HG03565 (cell line): ENCODE results near the gene C15orf40.
A peak's percentile ranks its signal among the peaks of the same experiment; 100 is the strongest.
"Not testable (repeated sequence)": the region's sequence is repeated elsewhere in the genome, so short reads cannot be mapped to it uniquely, and the experiment has no call there.

Experiments used
- ATAC-seq: cut with Tn5 transposase; IDR thresholded peaks from one replicate; pipeline ENCODE4 v1.9.1; 2021; ENCODE audit warnings: mild to moderate bottlenecking, moderate library complexity; ENCODE audit not compliant: unreplicated experiment

The C15orf40 gene

DNA sequence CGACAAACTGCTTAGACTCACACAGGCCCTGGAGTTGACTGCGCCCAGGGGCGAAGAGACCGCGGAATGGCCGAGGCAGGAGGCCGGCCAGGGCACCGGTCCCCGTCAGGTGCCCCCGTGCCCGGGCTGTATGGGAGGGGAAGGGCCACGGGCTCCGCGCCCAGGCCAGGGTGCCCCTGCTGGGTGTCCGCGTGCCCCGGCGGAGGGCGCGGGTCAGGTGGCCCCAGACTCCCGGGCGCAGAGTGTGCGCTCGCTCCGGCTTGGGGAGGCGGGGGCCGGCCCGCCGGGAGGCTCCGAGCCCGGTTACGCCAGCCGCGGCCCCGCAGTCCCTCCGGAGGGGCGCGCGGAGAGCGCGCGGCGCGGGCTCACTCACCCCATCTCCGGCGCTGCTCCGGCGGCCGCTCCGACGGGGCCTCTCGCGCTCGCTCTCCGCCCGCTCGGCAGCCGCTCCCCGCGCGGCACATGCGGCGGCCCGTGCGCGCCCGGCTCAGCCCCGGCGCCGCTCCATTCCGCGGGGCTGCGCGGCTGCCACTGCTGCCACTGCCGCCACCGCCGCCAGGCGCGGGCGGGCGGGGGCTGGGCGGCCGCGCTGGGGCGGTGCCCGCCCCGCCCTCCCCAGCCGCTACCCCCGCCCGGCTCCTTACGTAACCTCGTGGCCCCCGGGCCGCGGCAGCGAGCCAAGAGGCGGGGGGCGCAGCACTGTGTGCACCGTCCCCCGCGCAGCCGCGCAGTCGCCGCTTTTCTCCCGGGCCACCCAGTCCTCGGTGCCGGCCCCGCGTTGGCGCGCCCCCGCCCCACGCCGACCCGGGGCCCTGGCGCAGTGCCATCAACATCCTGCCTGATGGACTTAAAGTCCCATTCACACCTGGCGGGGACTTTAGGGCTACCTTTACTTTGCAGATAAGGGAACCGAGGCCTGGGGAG is 59.0 kb downstream of the C15orf40 start, which contains the start of gene HOMER2:
Gene HOMER2, minus strand, starts transcription at position 563 of the 924 bp plus-strand sequence. Its CDS starts 185 bp downstream, at position 378.
- ATAC-seq, result no peak

DNA sequence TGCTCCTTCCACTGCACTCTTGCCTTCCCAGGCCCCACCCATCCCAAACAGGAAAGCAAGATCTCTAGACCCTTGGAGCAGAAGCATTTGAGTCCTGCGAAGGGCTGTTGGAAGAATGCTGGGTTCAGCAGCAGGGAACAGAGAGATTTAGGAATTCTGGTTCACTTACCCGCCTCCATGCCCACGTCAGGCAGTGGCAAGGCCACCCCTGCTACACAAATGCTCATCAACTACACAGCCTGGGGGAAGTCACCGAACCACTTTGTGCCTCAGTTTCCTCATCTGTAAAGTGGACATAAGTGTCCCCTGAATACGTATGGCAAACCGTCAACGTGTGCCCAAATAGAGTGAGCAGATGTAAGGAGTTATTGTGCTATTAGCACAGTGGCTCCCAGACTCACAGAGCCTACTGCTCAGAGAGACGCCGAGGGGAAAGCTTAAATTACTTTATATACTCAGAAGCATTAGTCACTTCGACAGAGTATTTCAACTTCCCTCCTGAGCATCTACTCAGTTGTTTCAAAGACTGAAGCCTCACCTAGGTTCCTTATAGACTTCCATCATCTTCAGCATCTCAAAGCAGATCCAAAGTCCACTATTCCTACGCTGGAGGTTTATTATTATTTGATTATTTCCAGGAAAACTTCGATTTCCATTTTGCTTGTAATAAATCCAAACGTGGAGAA is 59.8 kb downstream of the C15orf40 start:
- ATAC-seq, result no peak

DNA sequence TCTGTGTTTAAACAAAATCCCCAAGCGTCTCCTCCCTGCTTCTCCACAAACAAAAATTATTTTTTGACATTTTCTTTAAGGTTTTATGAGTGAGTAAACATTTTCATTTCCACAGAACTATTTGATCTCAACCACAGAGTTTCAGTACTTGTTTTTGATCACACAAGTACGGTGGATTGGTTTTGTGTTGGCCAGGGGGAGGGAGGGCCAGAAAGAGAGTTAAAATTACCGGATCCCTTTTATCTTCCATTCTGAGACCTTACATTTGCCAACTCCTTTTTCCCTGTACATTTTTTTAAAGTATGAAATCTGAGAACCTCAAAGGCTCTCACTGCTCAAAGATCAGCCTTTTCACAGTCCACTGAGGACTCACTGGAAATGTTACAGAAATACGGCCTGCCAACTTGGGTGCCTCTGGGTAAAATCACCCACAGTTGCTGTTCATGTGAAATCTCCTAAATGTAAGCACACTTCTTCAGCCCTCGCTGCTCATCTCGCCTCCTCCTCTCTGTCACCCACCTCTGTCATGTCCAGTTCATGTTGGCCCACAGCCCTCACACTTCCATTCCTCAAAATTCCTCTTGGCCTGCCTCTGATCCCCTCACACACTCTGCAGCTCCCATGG is 60.6 kb downstream of the C15orf40 start:
- ATAC-seq, result peak; percentile 50

- ATAC-seq, result peak; percentile 20
These were observed 61.1 kb downstream of the C15orf40 start for GRCh38 chr15:82950295-82950694.

DNA sequence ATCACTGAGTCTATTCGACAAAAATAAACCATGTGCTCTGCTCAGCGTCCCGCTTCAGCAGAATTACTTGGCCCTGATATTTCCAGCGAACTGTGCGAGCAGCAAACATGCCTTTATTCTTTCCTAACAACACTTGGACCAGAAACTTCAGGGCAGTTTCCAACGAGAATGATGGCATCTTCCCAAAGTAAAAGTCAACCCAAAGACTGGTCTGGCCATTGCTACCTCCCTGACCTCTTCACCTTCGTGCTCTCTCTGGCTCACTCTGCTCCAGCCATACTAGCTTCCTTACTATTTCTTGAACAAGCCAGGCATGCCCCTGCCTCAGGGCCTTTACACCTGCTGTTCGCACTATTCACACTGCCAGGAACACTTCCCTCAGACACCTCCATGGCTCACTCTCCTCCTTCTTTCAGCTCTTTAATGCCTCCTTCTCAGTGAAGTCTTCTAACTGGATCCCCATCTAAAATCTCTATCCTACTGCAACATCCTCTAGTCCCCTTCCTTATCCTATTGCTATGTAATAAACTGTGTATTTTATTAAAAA is 65.2 kb downstream of the C15orf40 start:
- ATAC-seq, result no peak

DNA sequence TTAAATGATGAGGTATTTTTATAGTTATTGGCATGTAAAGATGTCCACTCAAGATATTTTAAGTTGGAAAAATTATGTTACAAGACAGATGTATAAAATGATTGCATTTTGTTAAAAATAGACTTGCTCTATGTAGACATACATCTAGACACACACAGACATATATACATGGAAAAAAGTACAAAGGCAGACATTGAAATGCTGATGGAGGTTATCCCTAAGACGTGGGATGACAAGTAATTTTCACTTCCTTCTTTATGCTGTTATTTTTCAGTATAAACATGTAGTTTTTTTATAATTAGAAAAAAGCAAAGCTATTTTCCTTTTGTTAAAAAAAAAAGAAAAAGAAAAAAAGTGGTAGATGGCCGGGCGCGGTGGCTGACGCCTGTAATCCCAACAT is 66.1 kb downstream of the C15orf40 start:
- no peak for ATAC-seq

- ATAC-seq, result no peak
These were observed 66.6 kb downstream of the C15orf40 start for GRCh38 chr15:82944821-82945220.

DNA sequence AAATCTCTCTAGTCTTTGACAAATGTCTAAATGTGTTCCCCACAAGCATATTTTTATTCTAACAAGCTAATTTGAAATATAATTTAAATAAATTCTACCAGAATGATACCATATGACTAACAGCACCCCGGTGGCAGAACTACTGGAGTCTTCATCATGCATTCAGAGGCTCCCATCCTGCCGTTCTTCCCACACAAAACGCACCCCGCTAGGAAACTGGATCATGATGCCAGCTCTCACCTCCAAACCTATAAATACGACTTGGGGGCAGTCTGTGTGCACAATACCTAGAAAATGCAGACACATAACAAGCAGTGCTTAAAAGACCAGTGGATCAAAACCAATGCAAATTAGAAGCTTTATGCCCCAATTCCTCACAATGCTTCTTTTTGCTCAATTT is 67.4 kb downstream of the C15orf40 start:
- no peak for ATAC-seq

DNA sequence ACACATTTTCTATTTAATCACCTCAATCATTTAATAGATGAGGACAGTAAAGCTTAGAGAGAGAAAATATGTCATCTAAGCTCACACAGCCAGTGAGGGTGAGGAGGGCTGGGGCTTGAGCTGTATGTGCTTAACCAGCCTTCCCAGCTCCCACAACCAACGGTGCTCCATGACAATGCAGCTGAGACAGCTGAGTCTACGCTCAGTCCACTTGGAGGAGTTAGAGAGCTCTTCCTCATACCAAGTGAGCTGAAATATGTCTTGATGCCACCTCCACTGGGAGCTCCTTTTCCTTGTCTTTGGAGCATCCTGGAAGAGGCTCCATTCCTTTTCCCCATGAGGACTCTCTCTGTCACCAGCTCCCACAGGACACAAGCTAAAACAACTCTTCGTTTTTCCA is 68.3 kb downstream of the C15orf40 start:
- ATAC-seq, result no peak

GRCh38 chr15:82942691-82943090 is 68.7 kb downstream of the C15orf40 start:
- no peak for ATAC-seq

GRCh38 chr15:82939678-82940077 is 71.8 kb downstream of the C15orf40 start:
- not testable (repeated sequence) for ATAC-seq
